ENCODE results near the gene CNOT6L. TPM values are rescaled to one million over a fixed set of nuclear protein-coding genes. Genes with fewer than 3 reads are reported as not detected.

The CNOT6L gene
- total and polyA plus RNA-seq, 2 donors (not counting 1 experiment from before 2014, with no cell fraction given), result 11.4 to 12.7 TPM

GRCh38 chr4:77671051-77671450 is 148.1 kb downstream of the CNOT6L start:
- no peak overlapping the region for H2AFZ ChIP-seq (ENCODE audit: low read length)
- no peaks in the 10 kb centered on the region for H3K4me1 ChIP-seq (ENCODE audit: control insufficient read depth, extremely low read depth, insufficient read depth, low read length)
- H3K4me2 ChIP-seq (ENCODE audit: extremely low read depth, insufficient read depth, low read length), result no peak overlapping the region
- no peak overlapping the region for H3K9ac ChIP-seq (ENCODE audit: insufficient read depth, low read length)
- H3K4me3 ChIP-seq (replicated peaks in 1 of 4; ENCODE audit: control extremely low read depth in 1 of 4, insufficient read depth in 1 of 4, low read depth in 3 of 4, low read length in 4 of 4), result no peak overlapping the region
- H3K27ac ChIP-seq (ENCODE audit: insufficient read depth, low read length), result no peak overlapping the region
- no peaks in the 10 kb centered on the region for H3K36me3 ChIP-seq (ENCODE audit: control insufficient read depth, insufficient read depth, low read length)
- H3K27me3 ChIP-seq (ENCODE audit: control insufficient read depth, insufficient read depth, low read length), result no peaks in the 10 kb centered on the region
- no peak for DNase-seq (ENCODE audit: low read depth in 2 of 2)
- TF ChIP-seq EZH2 (IDR thresholded peaks at IDR 0.05; ENCODE audit: low read length, missing control alignments) (no peak), CTCF (conservative IDR thresholded peaks at IDR 0.05 in 1 of 2, IDR thresholded peaks at IDR 0.05 in 1 of 2; ENCODE audit: low read depth in 1 of 2, low read length in 2 of 2) (no peak)
- H4K20me1 ChIP-seq (ENCODE audit: control insufficient read depth, extremely low read depth, insufficient read depth, low read length), result no peaks in the 10 kb centered on the region
- H3K9me3 ChIP-seq (ENCODE audit: control insufficient read depth, insufficient read depth, low read depth, low read length), result no peaks in the 10 kb centered on the region
- no peaks in the 10 kb centered on the region for H3K79me2 ChIP-seq (ENCODE audit: control insufficient read depth, insufficient read depth, low read length)

GRCh38 chr4:77669946-77670590 is 149.1 kb downstream of the CNOT6L start:
- no peak overlapping the region for H2AFZ ChIP-seq (ENCODE audit: low read length)
- DNase-seq (ENCODE audit: low read depth in 2 of 2), result no peak
- H3K4me3 ChIP-seq (replicated peaks in 1 of 4; ENCODE audit: control extremely low read depth in 1 of 4, insufficient read depth in 1 of 4, low read depth in 3 of 4, low read length in 4 of 4), result no peak overlapping the region
- no peaks in the 10 kb centered on the region for H3K36me3 ChIP-seq (ENCODE audit: control insufficient read depth, insufficient read depth, low read length)
- no peaks in the 10 kb centered on the region for H3K4me1 ChIP-seq (ENCODE audit: control insufficient read depth, extremely low read depth, insufficient read depth, low read length)
- no peaks in the 10 kb centered on the region for H4K20me1 ChIP-seq (ENCODE audit: control insufficient read depth, extremely low read depth, insufficient read depth, low read length)
- H3K27ac ChIP-seq (ENCODE audit: insufficient read depth, low read length), result no peak overlapping the region
- no peak overlapping the region for H3K9ac ChIP-seq (ENCODE audit: insufficient read depth, low read length)
- no peaks in the 10 kb centered on the region for H3K27me3 ChIP-seq (ENCODE audit: control insufficient read depth, insufficient read depth, low read length)
- H3K79me2 ChIP-seq (ENCODE audit: control insufficient read depth, insufficient read depth, low read length), result no peaks in the 10 kb centered on the region
- no peak for TF ChIP-seq EZH2 (IDR thresholded peaks at IDR 0.05; ENCODE audit: low read length, missing control alignments)
- no peak for TF ChIP-seq CTCF (conservative IDR thresholded peaks at IDR 0.05 in 1 of 2, IDR thresholded peaks at IDR 0.05 in 1 of 2; ENCODE audit: low read depth in 1 of 2, low read length in 2 of 2)
- no peaks in the 10 kb centered on the region for H3K9me3 ChIP-seq (ENCODE audit: control insufficient read depth, insufficient read depth, low read depth, low read length)
- H3K4me2 ChIP-seq (ENCODE audit: extremely low read depth, insufficient read depth, low read length), result no peak overlapping the region

DNA sequence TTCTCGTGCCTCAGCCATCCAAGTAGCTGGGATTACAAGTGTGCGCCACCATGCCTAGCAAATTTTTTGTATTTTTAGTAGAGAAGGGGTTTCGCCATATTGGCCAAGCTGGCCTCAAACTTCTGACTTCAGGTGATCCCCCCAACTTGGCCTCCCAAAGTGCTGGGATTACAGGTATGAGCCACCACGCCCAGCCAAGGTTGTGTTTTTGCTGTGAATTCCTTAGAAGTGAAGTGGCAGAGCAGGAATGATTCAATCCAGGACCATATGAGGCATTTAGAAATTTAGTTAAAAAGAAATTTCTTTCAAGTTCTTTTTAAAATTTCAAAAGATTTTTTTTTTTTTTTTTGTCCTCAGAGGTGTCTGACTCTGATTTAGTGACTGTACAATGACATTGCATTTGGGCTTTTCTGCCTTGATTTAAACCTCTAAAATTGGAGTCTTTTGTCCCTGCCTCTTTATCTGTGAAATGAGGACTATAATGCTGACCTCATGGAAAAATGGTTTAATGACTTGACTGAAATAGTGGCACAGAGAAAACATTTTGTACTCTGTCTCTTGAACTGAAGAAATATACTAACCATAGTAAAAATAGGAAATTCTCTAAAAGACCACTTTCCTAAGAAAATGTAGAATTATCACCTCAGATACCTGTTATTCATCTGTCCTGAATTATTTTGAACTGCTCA is 153.6 kb downstream of the CNOT6L start:
- H3K27me3 ChIP-seq (ENCODE audit: control insufficient read depth, insufficient read depth, low read length), result no peaks in the 10 kb centered on the region
- DNase-seq (ENCODE audit: low read depth in 2 of 2), result no peak
- H3K4me2 ChIP-seq (ENCODE audit: extremely low read depth, insufficient read depth, low read length), result no peak overlapping the region
- no peak overlapping the region for H2AFZ ChIP-seq (ENCODE audit: low read length)
- no peak overlapping the region for H3K4me3 ChIP-seq (replicated peaks in 1 of 4; ENCODE audit: control extremely low read depth in 1 of 4, insufficient read depth in 1 of 4, low read depth in 3 of 4, low read length in 4 of 4)
- no peak overlapping the region for H3K9ac ChIP-seq (ENCODE audit: insufficient read depth, low read length)
- no peaks in the 10 kb centered on the region for H3K4me1 ChIP-seq (ENCODE audit: control insufficient read depth, extremely low read depth, insufficient read depth, low read length)
- H3K79me2 ChIP-seq (ENCODE audit: control insufficient read depth, insufficient read depth, low read length), result no peaks in the 10 kb centered on the region
- H3K27ac ChIP-seq (ENCODE audit: insufficient read depth, low read length), result no peak overlapping the region
- no peak for TF ChIP-seq CTCF (conservative IDR thresholded peaks at IDR 0.05 in 1 of 2, IDR thresholded peaks at IDR 0.05 in 1 of 2; ENCODE audit: low read depth in 1 of 2, low read length in 2 of 2)
- no peaks in the 10 kb centered on the region for H3K9me3 ChIP-seq (ENCODE audit: control insufficient read depth, insufficient read depth, low read depth, low read length)
- no peaks in the 10 kb centered on the region for H3K36me3 ChIP-seq (ENCODE audit: control insufficient read depth, insufficient read depth, low read length)
- H4K20me1 ChIP-seq (ENCODE audit: control insufficient read depth, extremely low read depth, insufficient read depth, low read length), result no peaks in the 10 kb centered on the region

Other genes with a start within 250 kb of the CNOT6L start
- gene CXCL13, start 213.5 kb downstream of the CNOT6L start, total RNA-seq, result not detected in 2 replicates
- not detected in 2 replicates for gene CXCL13, start 213.5 kb downstream of the CNOT6L start, polyA plus RNA-seq
- gene MRPL1, start 43.5 kb upstream of the CNOT6L start, total RNA-seq, result 25.4 and 25.7 TPM in 2 replicates
- gene MRPL1, start 43.5 kb upstream of the CNOT6L start, polyA plus RNA-seq, result 35.5 and 35.6 TPM in 2 replicates
- gene FRAS1, start 238.0 kb upstream of the CNOT6L start, total RNA-seq, result 0.66 and 1.8 TPM in 2 replicates
- 0.30 and 0.76 TPM in 2 replicates for gene FRAS1, start 238.0 kb upstream of the CNOT6L start, polyA plus RNA-seq